Activated gamma-delta T cell (primary cell): Measurements from ENCODE around the gene CBFA2T3.
"Not testable (repeated sequence)": the region's sequence is repeated elsewhere in the genome, so short reads cannot be mapped to it uniquely, and the experiment has no call there.

ENCODE experiments used
- DNase-seq: peaks from one replicate; lab custom pipeline; 2025; lab: John Stamatoyannopoulos, UW

CBFA2T3 gene

GRCh38 chr16:88906535-88907105 is 70.4 kb downstream of the CBFA2T3 start:
- no peak for DNase-seq

GRCh38 chr16:88906020-88906419 is 71.0 kb downstream of the CBFA2T3 start:
- DNase-seq, result no peak

- no peak for DNase-seq
Observed at GRCh38 chr16:88905563-88905962, 71.4 kb downstream of the CBFA2T3 start.

- DNase-seq, result no peak
Observed at GRCh38 chr16:88904676-88905365, 72.2 kb downstream of the CBFA2T3 start.

DNA sequence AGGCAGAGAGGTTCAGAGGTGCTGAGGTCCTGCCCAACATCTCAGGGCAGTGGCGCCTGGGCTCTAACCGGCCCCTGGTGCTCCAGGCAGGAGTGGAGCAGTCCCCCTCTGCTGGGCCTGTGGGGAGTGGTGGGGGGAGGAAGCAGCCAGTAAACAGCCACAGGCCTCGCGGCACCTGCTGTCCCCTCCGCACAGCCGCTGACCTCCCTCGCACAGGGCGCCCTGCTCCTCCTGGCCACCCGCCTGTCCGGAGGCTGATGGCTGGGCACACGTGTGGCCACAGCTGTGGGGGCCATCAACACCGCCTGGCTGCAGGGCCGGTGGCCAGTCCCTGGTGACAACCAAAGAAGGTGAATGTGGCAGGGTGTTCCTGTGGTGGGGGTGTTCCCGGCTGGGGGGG is 73.7 kb downstream of the CBFA2T3 start:
- no peak for DNase-seq

DNA sequence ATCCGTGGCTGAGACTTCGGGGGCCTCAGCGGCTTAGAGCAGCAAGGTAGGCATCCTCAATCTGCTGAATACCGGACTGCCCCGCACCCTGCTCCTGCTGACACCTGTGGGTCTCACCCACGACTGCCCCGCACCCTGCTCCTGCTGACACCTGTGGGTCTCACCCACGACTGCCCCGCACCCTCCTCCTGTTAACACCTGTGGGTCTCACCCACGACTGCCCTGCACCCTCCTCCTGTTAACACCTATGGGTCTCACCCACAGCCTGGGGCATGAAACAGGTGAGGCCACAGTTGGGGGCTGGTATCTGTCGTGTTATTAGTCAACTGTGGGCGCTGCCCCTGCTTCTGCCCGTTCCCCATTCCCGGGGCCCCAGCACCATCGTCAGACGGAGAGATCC is 74.3 kb downstream of the CBFA2T3 start:
- DNase-seq, result no peak

DNA sequence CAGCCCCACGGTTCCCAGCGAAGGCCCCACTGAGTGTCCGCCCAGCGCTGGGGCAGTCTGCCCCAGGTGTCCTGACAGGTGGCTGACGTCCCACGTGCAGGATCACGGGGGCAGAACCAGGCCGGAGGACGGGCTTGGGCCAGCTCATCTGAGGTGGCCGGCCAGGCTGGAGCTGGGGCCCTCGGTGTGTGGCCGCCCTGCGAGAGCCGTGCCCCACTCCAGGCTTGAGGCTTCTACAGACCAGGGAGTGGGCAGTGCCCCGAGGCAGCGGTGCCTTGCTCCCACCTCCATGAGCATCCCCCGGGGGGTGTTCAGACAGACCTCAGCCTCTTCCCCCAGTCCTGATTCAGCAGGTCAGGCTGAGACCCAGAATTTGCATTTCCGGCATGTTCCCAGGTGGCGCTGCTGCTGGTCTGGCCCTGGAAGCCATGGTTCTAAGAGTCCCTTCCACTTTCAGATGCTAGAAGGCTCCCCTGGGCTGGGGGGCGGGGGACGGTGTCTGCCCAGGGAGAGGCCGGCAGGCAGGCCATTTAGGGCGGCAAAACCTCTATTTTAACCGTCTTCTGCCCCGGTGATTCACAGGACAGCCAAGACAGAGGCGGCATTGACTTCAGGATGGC is 75.2 kb downstream of the CBFA2T3 start:
- no peak for DNase-seq

DNA sequence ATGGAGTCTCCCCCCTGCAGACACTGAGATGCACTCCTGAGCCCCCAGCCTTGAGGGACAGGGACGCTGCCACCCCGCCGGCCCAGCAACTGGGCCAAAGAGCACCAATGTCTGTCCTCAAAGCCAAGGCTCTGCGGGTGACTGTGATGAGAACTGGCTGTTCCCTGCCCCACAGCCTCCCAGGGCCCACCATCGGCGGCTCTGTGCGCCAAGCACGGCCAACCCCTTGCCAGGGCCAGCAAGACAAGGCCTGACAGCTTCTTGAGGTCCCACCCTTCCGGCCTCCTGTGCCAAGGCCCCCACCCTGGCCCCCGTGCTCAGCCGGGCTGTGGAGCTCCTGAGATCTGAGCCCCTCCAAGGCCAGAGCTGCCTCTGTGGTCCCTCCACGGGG is 76.3 kb downstream of the CBFA2T3 start:
- no peak for DNase-seq

- no peak for DNase-seq
Observed at GRCh38 chr16:88899901-88900661, 76.9 kb downstream of the CBFA2T3 start.

- no peak for DNase-seq
Observed at GRCh38 chr16:88897696-88898425, 79.1 kb downstream of the CBFA2T3 start.

GRCh38 chr16:88896238-88897070 is 80.6 kb downstream of the CBFA2T3 start:
- no peak for DNase-seq

- no peak for DNase-seq
Observed at GRCh38 chr16:88895335-88895734, 81.7 kb downstream of the CBFA2T3 start.

- DNase-seq, result no peak
Observed at GRCh38 chr16:88894681-88895300, 82.2 kb downstream of the CBFA2T3 start.

- not testable (repeated sequence) for DNase-seq
Observed at GRCh38 chr16:88894266-88894665, 82.7 kb downstream of the CBFA2T3 start.

DNA sequence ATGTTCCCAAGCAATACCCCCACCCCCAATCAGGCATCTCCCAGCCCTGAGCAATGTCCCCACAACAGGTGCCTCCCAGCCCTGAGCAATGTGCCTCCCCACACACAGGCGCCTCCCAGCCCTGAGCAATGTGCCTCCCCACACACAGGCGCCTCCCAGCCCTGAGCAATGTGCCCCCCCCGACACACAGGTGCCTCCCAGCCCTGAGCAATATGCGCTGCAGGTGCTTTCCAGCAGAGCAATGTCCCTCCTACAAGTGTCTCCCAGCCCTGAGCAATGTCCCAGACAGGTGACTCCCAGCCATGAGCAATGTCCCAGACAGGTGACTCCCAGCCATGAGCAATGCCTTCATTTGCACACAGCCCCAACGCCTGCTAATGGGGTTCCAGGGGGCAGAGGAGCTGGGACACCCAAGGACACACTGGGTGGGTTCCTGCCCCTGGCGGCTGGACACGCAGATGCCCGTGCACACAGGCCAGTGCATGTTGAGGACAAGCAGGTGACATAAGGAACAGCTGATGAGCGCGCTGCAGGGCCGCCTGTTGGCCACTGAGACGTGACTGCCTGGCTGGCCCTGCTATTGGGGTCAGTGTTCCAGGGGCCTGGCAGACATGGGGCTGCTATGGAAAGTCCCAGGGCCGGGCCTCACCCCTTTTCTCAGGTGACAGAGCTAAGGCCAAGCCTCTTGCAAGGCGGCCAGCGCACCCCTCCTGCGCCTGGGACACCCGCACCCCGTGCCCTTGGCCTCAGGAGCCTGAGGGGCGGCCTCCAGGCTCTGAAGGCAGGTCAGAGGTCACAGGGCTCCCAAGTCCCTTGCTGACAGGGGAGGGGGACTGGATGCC is 83.7 kb downstream of the CBFA2T3 start:
- no peak for DNase-seq

DNA sequence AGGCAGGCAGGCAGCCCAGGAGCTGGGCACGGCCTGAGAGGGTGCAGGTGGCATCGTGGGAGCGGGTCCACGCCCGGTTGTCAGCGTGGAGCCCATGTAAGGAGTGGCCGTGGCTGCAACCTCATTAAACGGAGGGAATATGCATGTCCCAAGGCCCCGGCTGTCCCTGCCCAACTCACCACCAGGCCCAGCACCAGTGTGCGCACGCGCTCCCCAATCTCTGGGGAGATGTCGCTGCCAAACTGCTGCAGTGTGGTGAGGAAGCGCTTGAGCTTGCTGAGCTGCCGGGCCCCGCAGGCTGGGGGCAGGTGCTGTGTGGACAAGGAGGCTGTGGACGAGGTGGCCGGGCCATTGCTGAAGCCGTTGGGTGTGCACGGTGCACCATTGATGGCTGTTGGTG is 84.9 kb downstream of the CBFA2T3 start:
- no peak for DNase-seq

DNA sequence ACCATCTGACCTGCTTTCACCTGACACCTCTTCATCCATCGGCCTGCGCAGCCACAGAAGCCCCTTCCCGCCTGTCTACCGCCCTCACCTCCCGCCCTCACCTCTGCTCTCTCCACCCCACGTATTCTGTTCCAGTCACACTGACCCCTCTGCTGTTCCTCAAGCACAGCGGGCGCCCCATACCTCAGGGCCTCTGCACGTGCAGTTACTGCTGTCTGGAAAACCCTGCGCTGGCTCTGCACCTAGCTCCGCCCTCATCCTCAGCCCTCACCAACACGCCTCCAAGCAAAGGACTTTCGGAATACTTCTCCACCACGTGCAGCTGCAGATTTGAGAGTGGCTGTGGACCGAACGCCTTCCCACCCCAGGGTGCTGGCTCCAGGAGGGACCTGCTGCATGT is 85.9 kb downstream of the CBFA2T3 start:
- DNase-seq, result no peak

GRCh38 chr16:88889702-88890352 is 87.2 kb downstream of the CBFA2T3 start:
- DNase-seq, result not testable (repeated sequence)
